Measurements from ENCODE around the gene OR10K2.
"Not testable (repeated sequence)": the region's sequence is repeated elsewhere in the genome, so short reads cannot be mapped to it uniquely, and the experiment has no call there.

The OR10K2 gene, protein sequence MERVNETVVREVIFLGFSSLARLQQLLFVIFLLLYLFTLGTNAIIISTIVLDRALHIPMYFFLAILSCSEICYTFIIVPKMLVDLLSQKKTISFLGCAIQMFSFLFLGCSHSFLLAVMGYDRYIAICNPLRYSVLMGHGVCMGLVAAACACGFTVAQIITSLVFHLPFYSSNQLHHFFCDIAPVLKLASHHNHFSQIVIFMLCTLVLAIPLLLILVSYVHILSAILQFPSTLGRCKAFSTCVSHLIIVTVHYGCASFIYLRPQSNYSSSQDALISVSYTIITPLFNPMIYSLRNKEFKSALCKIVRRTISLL

GRCh38 chr1:158426137-158426536 lies at the start of gene OR10K2:
Gene OR10K2 (minus strand): TSS chr1:158426237. CDS start chr1:158420866, 5,371 bp downstream.
- DNase-seq: no peak

GRCh38 chr1:158471920-158472319 lies 45.9 kb upstream of the OR10K2 start, which contains the start of gene OR10R2:
Gene OR10R2 (plus strand): TSS chr1:158472220. CDS start chr1:158472326, 106 bp downstream.
- DNase-seq: no peak

GRCh38 chr1:158461534-158461933 lies 35.5 kb upstream of the OR10K2 start, which contains the start of gene OR10K1:
Gene OR10K1 (plus strand): TSS chr1:158461834. CDS start chr1:158465562, 3,728 bp downstream.
- no peak for DNase-seq

- DNase-seq: no peak
These were observed 32.2 kb upstream of the OR10K2 start for GRCh38 chr1:158458263-158458662.

GRCh38 chr1:158457246-158457645 lies 31.2 kb upstream of the OR10K2 start:
- no peak for DNase-seq

DNA sequence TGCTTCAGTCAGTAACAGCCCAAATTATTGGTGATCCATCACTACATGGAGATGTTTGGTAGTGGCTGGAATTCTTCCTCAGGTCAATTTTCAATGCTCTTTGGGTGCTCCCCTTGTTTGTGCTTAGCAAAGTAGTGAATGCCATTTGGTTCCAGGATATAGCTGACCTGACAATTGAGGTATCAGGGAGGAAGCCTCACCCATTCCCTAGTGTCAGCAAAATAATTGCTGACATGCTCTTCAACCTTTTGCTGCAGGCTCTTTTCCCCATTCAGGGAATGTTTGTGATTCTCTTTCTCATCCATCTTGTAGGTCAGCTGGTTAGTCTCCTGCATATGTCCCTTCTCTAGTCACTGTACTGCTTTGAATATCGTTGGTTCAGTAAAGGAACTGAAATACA lies 28.5 kb upstream of the OR10K2 start:
- DNase-seq: no peak

DNA sequence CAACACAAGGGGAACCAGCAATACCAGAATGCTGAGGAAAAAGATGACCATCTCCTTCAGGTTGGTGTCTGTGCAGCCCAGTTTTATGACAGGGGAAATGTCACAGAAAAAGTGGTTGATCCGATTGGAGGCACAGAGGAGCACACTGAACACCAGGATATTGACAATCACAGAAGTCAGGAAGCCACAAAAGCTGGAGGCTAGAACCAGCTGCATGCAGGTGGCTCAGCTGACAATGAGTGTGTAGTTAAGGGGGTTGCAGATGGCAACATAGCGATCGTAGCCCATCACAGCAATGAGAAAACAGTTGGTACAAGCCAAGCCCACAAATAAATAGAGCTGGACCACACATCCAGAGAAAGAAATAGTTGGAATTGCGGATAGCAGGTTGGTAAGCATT lies 19.3 kb upstream of the OR10K2 start:
- DNase-seq: no peak

GRCh38 chr1:158434741-158435140 lies 8.7 kb upstream of the OR10K2 start:
- DNase-seq: no peak

- DNase-seq: not testable (repeated sequence)
These were observed 4.1 kb upstream of the OR10K2 start for GRCh38 chr1:158430163-158430562.

DNA sequence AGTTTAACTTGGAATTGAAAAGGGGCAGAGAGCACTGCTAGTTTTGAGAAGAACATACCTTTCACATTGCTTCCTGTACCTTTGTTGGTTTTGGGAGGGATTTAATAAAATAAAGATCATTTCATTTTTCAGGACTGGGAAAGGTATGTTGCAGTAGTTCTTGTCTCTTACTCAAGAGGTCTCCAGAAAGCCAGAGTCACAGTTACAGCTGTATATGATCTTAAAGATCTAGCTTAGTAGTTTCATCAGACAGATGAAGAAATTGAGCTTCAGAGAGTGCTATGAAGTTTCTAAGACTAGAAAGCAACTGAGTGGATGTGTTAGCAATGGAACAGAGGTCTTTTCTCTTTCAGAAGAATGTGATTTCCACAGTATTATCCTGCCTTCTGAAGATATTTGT lies 1.0 kb downstream of the OR10K2 start:
- no peak for DNase-seq

GRCh38 chr1:158422212-158422611 lies 3.8 kb downstream of the OR10K2 start:
- no peak for DNase-seq

DNA sequence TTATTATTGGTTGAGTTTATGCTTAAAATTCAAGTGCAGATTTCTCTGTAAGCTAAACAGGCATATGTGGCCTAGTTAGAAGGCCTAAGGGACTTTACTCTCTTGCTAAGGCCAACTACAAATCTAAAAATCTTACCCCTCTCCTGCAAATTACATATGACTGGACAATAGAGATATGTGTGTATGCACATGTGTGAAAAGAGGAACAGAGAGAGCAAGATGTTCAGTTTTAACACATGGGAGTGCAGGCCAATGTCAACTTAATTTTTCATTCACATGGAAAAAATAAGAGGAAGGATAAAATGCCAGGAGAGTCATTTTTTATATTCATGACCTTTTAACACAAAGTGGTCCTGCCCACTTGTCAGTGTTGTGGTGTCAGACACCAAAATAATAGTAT lies 8.5 kb downstream of the OR10K2 start:
- DNase-seq: no peak

GRCh38 chr1:158414651-158415345 lies 11.2 kb downstream of the OR10K2 start:
- DNase-seq: no peak

DNA sequence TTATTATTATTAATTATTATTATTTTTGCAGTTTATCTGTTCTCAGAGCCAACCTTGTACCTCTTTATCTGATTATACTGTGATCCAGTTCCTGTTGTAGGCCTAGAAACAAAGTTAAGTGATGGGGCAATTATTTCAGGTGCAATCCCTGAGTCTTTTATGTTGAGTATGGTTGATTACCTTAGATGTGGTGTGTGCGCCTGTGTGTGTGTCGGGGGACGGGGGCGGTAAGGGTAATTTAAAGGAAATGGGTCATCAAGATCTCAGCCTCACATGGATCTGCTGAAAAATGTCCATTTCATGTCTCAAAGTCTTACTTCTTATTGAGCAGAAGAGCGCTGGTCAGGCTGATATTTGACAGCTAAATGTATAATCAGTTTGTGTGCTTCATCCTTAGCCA lies 18.9 kb downstream of the OR10K2 start:
- no peak for DNase-seq

DNA sequence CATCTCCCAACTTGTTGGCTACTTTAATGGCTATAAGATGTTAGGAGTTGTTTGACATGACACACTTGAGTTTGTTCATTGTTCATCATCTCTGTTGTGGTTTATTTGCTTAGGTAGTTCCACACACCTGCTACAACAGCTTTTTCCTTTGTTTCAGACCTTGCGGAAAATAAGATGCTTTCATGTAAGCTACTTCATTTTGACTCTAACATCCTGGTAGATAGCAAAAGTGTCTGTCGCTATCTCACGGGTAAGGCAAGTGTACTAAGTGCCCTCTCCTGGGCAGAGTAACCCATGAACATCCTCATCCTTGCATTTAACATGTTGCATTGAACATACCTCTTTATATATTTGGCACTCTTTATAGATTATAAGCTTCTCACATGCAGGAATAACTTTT lies 25.2 kb downstream of the OR10K2 start:
- DNase-seq: no peak

DNA sequence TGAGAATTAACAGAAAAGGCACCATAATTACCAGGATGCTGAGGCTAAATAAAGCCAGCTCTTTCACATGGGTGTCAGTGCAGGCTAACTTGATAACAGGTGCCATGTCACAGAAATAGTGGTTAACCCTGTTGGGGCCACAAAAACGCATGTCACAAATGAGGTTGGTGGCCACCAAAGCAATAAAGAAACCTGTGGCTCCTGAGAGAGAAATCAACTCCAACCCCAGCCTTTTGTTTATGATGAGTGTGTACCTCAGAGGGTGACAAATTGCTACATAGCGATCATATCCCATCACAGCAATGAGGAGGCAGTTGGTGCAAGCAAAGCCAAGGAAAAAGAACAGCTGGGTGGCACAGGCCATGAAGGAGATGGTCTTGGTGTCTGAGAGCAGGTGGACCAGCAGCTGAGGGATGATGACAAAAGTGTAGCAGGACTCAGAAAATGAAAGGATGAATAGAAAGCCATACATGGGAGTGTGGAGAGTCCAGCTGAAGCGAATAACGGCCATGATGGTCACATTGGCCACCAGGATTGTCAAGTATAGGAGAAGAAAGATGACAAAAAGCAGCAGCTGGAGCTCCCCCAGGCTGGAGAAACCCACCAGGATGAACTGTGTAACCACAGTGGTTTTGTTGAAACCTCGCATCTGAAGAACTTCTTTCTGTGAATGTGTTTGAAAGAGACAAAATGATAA lies 27.1 kb downstream of the OR10K2 start, which contains the start of gene OR10T2:
Gene OR10T2, minus strand, starts transcription at position 649 of the 697 bp plus-strand sequence. Its CDS starts 0 bp downstream, at position 649.
- no peak for DNase-seq

DNA sequence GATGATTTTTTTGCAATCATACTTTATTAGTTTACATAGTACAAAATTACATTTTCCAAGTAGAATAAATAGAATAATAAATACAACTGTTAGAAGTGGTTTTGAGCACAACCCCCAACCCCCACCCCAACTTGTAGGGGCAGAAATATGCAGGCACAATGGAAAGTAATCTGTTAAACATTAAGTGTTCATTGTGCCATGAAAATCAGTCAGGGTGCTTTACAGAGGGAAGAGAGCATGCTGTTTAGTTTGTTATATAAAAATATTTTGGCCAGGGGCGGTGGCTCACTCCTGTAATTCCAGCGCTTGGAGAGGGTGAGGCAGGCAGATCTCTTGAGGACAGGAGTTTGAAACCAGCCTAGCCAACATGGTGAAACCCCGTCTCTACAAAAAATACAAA lies 29.4 kb downstream of the OR10K2 start:
- DNase-seq: no peak

DNA sequence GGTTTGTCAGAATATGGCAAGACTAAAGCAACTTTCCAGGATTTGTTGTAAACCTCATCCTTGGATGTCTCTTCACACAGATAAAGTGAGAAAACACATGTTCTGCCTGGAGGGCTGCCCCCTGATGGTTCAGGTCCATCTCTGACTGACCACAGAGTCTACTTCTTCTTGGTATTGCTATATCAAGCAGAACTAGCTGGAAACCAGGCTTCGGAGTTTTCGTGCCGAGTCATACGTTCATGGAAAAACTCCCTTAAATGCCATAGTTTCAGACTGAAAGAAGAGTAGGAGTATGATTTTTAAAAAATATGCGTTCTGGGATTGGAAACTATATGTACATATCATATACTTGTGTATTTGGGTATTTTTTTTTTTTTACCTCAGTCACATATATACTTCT lies 32.6 kb downstream of the OR10K2 start:
- no peak for DNase-seq

GRCh38 chr1:158391099-158391498 lies 34.9 kb downstream of the OR10K2 start:
- DNase-seq: no peak

DNA sequence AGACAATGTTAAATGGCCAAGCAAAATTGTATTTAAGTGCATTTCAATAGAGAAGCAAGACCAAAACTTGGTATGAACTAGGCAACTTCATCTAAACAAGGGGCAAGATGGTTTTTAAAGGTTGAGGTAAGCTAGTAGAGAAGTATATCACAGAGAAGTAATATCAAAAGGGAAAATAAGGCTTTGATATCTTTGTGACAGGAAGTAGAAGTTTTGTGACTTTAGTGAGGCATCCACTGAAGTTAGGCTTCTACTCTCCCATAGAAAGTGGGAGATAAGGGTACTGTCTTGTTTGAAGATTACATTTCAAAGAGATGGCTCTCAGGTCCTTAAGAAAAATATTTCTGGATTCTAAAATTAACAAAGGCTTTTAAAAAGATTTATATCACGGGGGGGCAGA lies 35.7 kb downstream of the OR10K2 start:
- no peak for DNase-seq

GRCh38 chr1:158374860-158375259 lies 51.2 kb downstream of the OR10K2 start:
- DNase-seq: no peak

DNA sequence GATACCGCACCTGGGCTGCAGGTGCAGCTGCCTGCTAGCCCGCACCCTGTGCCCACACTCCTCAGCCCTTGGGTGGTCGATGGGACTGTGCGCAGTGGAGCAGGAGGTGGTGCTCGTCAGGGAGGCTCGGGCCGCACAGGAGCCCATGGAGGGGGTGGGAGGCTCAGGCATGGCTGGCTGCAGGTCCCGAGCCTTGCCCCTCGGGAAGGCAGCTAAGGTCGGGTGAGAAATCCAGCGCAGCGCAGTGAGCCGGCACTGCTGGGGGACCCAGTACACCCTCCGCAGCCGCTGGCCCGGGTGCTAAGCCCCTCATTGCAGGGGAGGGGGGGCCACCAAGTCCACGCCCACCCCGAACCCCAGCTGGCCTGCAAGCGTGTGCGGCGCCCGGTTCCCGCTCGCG lies 51.9 kb downstream of the OR10K2 start:
- not testable (repeated sequence) for DNase-seq

All from nucleus accumbens (tissue), 56 donors.